Myocyte (in vitro differentiated cells): Measurements from ENCODE around the gene CLCN7. TPM values are rescaled to one million over a fixed set of nuclear protein-coding genes. Genes with fewer than 3 reads are reported as not detected.

Source experiments
- DNase-seq: peaks from one replicate; pipeline ENCODE4 v3.0.0-alpha.2; 2012; ENCODE audit warnings: low read depth
- polyA plus RNA-seq: library from polyadenylated mRNA; unstranded; fragments of >200 nt; gene quantifications from one replicate; pipeline ENCODE4 v1.2.1, GENCODE V29; 2012; ENCODE audit warnings: missing spikeins
- total RNA-seq: library from RNA; depleted of rRNA; stranded (reverse); fragments of >200 nt; gene quantifications from 2 replicates; pipeline ENCODE4 v1.2.3, GENCODE V29; 2014

The CLCN7 gene
- 70.0 and 70.7 TPM in 2 replicates for total RNA-seq
- polyA plus RNA-seq, result 89.2 TPM

DNA sequence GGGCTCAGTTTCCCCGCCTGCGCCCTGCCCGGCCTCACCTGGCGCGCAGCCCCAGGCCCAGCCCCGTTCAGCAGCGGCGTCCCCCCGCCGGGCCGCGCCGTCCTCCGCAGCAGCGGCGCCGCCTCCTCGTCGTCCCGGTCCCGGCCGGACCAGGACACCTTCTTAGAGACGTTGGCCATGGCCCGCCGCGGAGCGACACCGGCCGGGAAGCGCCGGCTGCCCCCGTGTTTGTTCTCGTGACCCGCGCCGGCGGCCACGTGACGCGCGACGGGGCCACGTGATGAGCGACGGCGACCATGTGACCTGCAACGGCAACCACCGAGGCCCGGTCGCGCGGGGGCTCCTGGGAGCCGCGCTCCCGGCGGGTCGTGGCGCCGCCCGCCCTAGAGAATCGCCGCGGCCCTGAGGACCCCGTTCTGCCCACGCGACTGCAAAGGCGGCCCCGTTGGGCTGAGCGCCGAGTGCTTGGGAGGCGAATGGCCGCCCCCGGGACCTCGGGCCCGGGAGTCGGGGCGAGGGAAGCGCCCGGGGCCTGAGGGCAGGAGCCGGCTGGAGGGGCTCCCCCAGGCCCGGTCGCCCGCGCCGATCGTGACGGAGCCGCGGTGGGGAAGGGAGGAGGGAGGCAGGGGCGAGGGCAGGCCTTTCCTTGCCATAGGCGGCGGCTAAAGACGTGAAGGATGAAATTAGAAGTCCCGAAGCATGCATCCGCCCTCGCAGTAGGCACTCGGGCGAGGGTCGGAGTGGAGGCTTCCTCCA, at the start of gene CLCN7:
Gene CLCN7, minus strand, starts transcription at position 233 of the 756 bp plus-strand sequence. Its CDS starts 54 bp downstream, at position 179.
- peak; percentile 85 for DNase-seq

DNA sequence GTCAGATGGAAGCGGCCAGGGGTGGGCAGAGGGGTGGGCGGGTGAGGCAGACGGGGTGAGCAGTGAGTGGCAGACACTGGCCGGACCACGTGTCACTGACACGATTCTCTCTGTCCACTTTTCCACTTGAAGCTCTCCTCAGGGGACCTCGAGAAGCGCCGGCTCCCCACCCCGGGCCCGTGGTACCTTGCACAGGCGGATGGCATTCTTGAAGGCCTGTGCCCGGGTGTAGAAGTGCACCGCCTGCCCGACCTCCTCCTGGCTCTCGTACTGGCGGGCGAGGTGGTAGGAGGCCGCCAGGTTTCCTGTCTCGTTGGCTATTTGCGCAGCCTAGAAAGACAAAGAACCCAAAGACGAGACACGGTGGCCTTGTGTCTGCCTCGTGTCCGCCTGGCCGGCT, 49.5 kb upstream of the CLCN7 start:
- no peak for DNase-seq

- DNase-seq, result no peak
These were observed 48.9 kb upstream of the CLCN7 start for GRCh38 chr16:1523581-1524245.

GRCh38 chr16:1520461-1520860, 45.6 kb upstream of the CLCN7 start:
- DNase-seq, result no peak

GRCh38 chr16:1519831-1520230, 45.0 kb upstream of the CLCN7 start:
- DNase-seq, result no peak

GRCh38 chr16:1518626-1519135, 43.9 kb upstream of the CLCN7 start:
- no peak for DNase-seq

DNA sequence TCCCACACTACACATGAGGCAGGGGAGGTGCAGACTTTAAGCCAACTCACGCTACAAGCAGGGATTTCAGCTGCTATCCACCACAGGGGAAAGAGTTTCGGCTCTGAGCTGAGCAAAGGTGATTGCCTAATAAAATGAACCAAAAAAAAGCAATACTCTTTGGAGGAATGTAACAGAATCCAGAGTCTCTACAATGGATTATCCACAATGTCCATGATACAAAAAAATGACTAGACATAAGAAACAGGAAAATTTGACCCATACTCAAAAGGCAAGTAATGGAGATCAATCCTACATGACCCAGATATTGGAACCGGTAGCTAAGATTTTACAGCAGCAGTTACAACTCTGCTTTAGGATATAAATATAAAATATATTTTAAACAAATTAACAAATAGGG, 39.7 kb upstream of the CLCN7 start:
- DNase-seq, result no peak

- DNase-seq, result no peak
These were observed 37.9 kb upstream of the CLCN7 start for GRCh38 chr16:1512774-1513173.

- DNase-seq, result no peak
These were observed 37.1 kb upstream of the CLCN7 start for GRCh38 chr16:1511662-1512569.

GRCh38 chr16:1510941-1511351, 36.1 kb upstream of the CLCN7 start:
- DNase-seq, result no peak

GRCh38 chr16:1510272-1510671, 35.4 kb upstream of the CLCN7 start:
- no peak for DNase-seq

- DNase-seq, result peak; percentile 18
These were observed 34.7 kb upstream of the CLCN7 start for GRCh38 chr16:1509307-1510221.

DNA sequence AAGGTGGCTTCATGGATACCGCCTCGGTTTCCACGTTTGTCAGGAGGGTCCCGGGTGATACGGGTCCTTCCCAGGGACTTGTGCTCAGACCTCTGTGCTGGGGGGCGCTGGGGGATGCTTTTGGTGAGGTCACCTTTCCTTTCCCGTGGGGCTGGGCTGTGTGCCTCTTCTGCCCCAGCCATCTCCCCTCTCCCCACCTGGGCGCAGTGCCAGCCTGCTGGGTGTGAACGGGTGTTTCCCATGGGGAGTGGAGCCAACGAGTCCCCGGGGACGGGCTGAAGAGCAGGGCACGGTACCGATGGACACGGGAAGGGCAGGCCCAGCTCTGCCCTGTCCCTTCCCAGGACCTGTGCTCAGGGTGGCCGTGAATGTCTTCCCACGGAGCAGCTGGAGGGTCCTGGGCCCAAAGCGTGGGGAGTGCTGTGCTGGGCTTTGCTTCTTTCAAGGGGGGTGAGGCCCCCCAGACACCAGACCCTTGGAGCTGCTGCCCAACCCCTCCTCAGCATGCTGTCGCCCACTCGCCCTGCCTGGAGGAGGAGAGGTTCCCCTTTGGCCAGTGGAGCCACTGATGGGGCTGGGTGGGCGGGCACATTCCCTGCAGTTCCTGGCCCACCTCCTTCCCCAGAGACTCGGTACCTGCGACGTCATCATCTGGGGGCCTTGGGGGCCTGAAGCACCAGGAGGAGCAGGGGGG, 33.8 kb upstream of the CLCN7 start:
- DNase-seq, result no peak

DNA sequence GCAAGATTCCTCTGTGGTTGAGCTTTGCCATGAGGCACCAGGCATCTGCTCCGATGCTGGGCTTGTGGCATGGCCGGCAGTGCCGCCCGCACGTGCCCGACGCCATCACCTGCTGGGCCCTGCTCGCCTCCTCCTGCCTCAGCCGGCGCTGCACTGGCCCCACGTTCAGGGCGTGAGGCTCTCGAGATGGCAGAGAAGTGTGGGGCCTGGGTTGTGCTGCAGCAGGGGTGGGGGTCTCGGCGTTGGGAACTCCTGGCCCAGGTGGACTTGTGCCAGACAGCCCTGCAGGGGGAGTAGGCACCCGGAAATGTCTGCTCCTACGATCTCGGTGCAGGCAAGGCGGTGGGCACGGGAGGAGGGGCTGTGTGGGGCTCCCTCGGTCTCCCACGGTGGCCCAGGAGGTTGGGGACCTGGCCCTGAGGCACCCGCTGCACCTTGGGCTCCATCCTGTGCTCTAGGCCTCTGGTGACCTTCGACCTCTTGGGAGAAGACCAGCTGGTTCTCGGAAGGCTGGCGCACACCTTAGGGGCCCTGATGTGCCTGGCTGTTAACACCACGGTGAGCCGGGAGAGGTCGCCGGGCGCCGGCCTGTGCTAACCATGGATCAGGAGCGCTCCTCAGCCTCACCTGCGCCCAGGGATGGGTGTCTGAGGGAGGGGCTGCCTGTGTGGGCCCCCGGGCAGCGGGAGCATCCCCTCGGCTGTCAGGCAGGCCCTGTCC, 31.8 kb upstream of the CLCN7 start:
- no peak for DNase-seq

DNA sequence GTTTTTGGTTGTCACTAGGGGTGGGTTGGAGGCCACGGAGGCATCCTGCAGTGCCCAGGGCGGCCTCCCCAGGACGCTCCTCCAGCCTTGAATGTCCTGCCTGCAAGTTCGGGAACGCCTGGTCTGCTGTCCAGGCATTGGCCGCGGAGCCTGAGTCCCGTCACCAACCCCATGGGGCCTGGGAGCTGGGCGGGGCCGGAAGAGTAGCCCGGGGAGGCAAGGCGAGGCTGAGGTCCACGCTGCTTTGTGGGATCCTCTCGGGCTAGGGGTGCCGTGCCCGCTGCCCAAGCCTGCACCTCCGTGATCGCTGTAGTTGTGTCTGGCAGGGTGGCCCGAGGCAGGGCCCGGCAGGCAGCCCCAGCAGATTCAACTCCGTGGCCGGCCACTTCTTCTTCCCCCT, 31.1 kb upstream of the CLCN7 start:
- DNase-seq, result no peak

GRCh38 chr16:1505073-1505844, 30.4 kb upstream of the CLCN7 start:
- DNase-seq, result no peak

GRCh38 chr16:1503110-1503955, 28.5 kb upstream of the CLCN7 start:
- no peak for DNase-seq
